SK-N-SH (cell line): Measurements from ENCODE around the gene MINDY3. TPM values are rescaled to one million over a fixed set of nuclear protein-coding genes. Genes with fewer than 3 reads are reported as not detected.

Experiments
- CTCF ChIA-PET: fragments of 300-600, 350-600 bp; formaldehyde crosslinking; extraction: SDS; loops from one replicate; lab custom pipeline; 2021; lab: Yijun Ruan, JAX
- POLR2A ChIA-PET: fragments of 350-600 bp; sonication (Branson Sonifier 250); formaldehyde crosslinking; extraction: SDS; loops from one replicate; lab custom pipeline; 2020; ENCODE audit warnings: antibody characterized with exemption, inconsistent platforms; lab: Yijun Ruan, JAX
- DNase-seq: peaks from one replicate; pipeline ENCODE4 v3.0.0; 2012
- H2AFZ ChIP-seq: fragments of 200-600 bp; sonication (generic); 2 replicates; pipeline ENCODE4 v1.8.1; 2016; ENCODE audit warnings: antibody characterized with exemption, mild to moderate bottlenecking, low read depth
- H3F3A ChIP-seq: fragments of 200-600 bp; sonication (generic); replicated peaks from 2 replicates; pipeline ENCODE3; 2016; ENCODE audit warnings: antibody characterized with exemption, mild to moderate bottlenecking; ENCODE audit not compliant: insufficient read depth
- H3K27ac ChIP-seq, 2 experiments: fragments of 200-500 bp in 1 of 2; fragments of 200-600 bp in 1 of 2; sonication (Bioruptor generic) in 1 of 2; sonication (generic), shearing (Covaris generic) in 1 of 2; 2 replicates each; pipeline versions ENCODE4 v1.5.1 to v1.6.1; 2014 to 2016; ENCODE audit warnings: low read depth in 2 of 2, inconsistent platforms in 1 of 2, low read length in 1 of 2, mild to moderate bottlenecking in 1 of 2, mixed read lengths in 1 of 2
- H3K27me3 ChIP-seq: fragments of 200-600 bp; sonication (generic), shearing (Covaris generic); 2 replicates; pipeline ENCODE4 v1.6.1; 2016; ENCODE audit warnings: mixed run types; ENCODE audit not compliant: insufficient read depth
- H3K36me3 ChIP-seq, 2 experiments: fragments of 200-500 bp in 1 of 2; fragments of 200-600 bp in 1 of 2; sonication (Bioruptor generic) in 1 of 2; sonication (generic) in 1 of 2; replicated peaks in 1 of 2; 2 replicates each; pipeline versions ENCODE3 to v1.5.1; 2014 to 2016; ENCODE audit warnings: low read length in 1 of 2, mild to moderate bottlenecking in 1 of 2; ENCODE audit not compliant: insufficient read depth in 2 of 2, control insufficient read depth in 1 of 2
- H3K4me1 ChIP-seq, 2 experiments: fragments of 200-500 bp in 1 of 2; fragments of 200-600 bp in 1 of 2; sonication (Bioruptor generic) in 1 of 2; sonication (generic), shearing (Covaris generic) in 1 of 2; 2 replicates each; pipeline versions ENCODE4 v1.5.1 to v1.6.1; 2014 to 2016; ENCODE audit warnings: low read depth in 1 of 2, low read length in 1 of 2, mixed run types in 1 of 2; ENCODE audit not compliant: insufficient read depth in 2 of 2, control insufficient read depth in 1 of 2
- H3K4me2 ChIP-seq: fragments of 200-600 bp; sonication (generic), shearing (Covaris generic); 2 replicates; pipeline ENCODE4 v1.6.1; 2017; ENCODE audit warnings: mixed run types
- H3K4me3 ChIP-seq, 2 experiments: fragments of 200-500 bp in 1 of 2; fragments of 200-600 bp in 1 of 2; sonication (Bioruptor generic) in 1 of 2; sonication (generic), shearing (Covaris generic) in 1 of 2; 2 replicates each; pipeline versions ENCODE4 v1.5.1 to v1.8.1; 2014 to 2016; ENCODE audit warnings: low read depth in 2 of 2, inconsistent platforms in 1 of 2, low read length in 1 of 2, mild to moderate bottlenecking in 1 of 2, mixed read lengths in 1 of 2, moderate library complexity in 1 of 2
- H3K79me2 ChIP-seq: fragments of 200-600 bp; sonication (generic); 2 replicates; pipeline ENCODE4 v1.8.1; 2017; ENCODE audit warnings: mild to moderate bottlenecking; ENCODE audit not compliant: insufficient read depth
- H3K9ac ChIP-seq: fragments of 200-600 bp; sonication (generic); 2 replicates; pipeline ENCODE4 v1.6.1; 2017; ENCODE audit warnings: mixed run types
- H3K9me2 ChIP-seq: fragments of 200-600 bp; sonication (generic); 2 replicates; pipeline ENCODE4 v1.6.1; 2017; ENCODE audit warnings: mixed run types
- H3K9me3 ChIP-seq: fragments of 200-600 bp; sonication (generic); 2 replicates; pipeline ENCODE4 v1.6.1; 2017; ENCODE audit warnings: mixed run types, mild to moderate bottlenecking, moderate library complexity
- H4K20me1 ChIP-seq: fragments of 200-600 bp; sonication (generic); 2 replicates; pipeline ENCODE4 v1.6.1; 2017; ENCODE audit warnings: mild to moderate bottlenecking, mixed run types; ENCODE audit not compliant: insufficient read depth
- CHD2 ChIP-seq: fragments of 150-350 bp; IDR thresholded peaks from 2 replicates; pipeline ENCODE4 v1.6.1; 2018; ENCODE audit warnings: low read length; ENCODE audit not compliant: partially characterized antibody
- EP300 ChIP-seq, 2 experiments: IDR thresholded peaks; 2 replicates each; pipeline versions ENCODE4 v1.4.0 to v1.6.1; 2012; ENCODE audit warnings: borderline replicate concordance in 1 of 2, low read depth in 1 of 2, low read length in 1 of 2
- FOXM1 ChIP-seq: IDR thresholded peaks from 2 replicates; pipeline ENCODE4 v1.4.0; 2012; ENCODE audit warnings: low read depth, mild to moderate bottlenecking
- GATA2 ChIP-seq: sonication (generic); formaldehyde crosslinking; IDR thresholded peaks from 2 replicates; pipeline ENCODE4 v1.5.0; 2020; ENCODE audit warnings: mild to moderate bottlenecking, missing genetic modification reagents
- IRF3 ChIP-seq: fragments of 150-350 bp; IDR thresholded peaks from 2 replicates; pipeline ENCODE4 v1.6.1; 2016; ENCODE audit warnings: mild to moderate bottlenecking, low read depth, low read length
- JUND ChIP-seq: IDR thresholded peaks from 2 replicates; pipeline ENCODE4 v1.4.0; 2012
- NFIC ChIP-seq: IDR thresholded peaks from 2 replicates; pipeline ENCODE4 v1.4.0; 2012; ENCODE audit warnings: borderline replicate concordance
- PBX3 ChIP-seq: IDR thresholded peaks from 2 replicates; pipeline ENCODE4; 2012
- POLR2AphosphoS5 ChIP-seq: IDR thresholded peaks from 2 replicates; pipeline ENCODE4 v1.6.1; 2012; ENCODE audit warnings: low read depth, low read length
- RAD21 ChIP-seq: IDR thresholded peaks from 2 replicates; pipeline ENCODE4 v1.6.1; 2012; ENCODE audit warnings: mild to moderate bottlenecking, low read length
- RCOR1 ChIP-seq: fragments of 150-350 bp; IDR thresholded peaks from 2 replicates; pipeline ENCODE4 v1.6.1; 2017; ENCODE audit warnings: antibody characterized with exemption, low read length
- RXRA ChIP-seq: IDR thresholded peaks from 2 replicates; pipeline ENCODE4 v1.4.0; 2012; ENCODE audit warnings: low read depth, mild to moderate bottlenecking, borderline replicate concordance
- SIN3A ChIP-seq: IDR thresholded peaks from 2 replicates; pipeline ENCODE4 v1.6.1; 2012; ENCODE audit warnings: low read depth, mild to moderate bottlenecking, low read length, moderate library complexity, borderline replicate concordance
- SMC3 ChIP-seq: IDR thresholded peaks from 2 replicates; pipeline ENCODE4 v1.6.1; 2012; ENCODE audit warnings: low read depth, low read length, improper control_type of control experiment
- TAF1 ChIP-seq: IDR thresholded peaks from 2 replicates; pipeline ENCODE4 v1.6.1; 2012; ENCODE audit warnings: low read depth, mild to moderate bottlenecking, low read length, moderate library complexity, borderline replicate concordance
- TCF12 ChIP-seq: IDR thresholded peaks from 2 replicates; pipeline ENCODE4 v1.4.0; 2012
- TEAD4 ChIP-seq: IDR thresholded peaks from 2 replicates; pipeline ENCODE4 v1.4.0; 2012; ENCODE audit warnings: mild to moderate bottlenecking, borderline replicate concordance; ENCODE audit not compliant: insufficient read depth
- WGBS: methylation state at CpG from one replicate; pipeline ENCODE4 v1.1.6; 2017; ENCODE audit warnings: low lambda C conversion rate; 5-methylcytosine and 5-hydroxymethylcytosine counted together
- polyA plus RNA-seq, 3 experiments: library from polyadenylated mRNA; depleted of rRNA; stranded (reverse); fragments of >200 nt; gene quantifications; 2 replicates each; pipeline ENCODE4 v1.2.3, GENCODE V29; 2012
- TF ChIP-seq, protein P1 (sequence below): IDR thresholded peaks from 2 replicates; pipeline ENCODE4 v1.4.0; 2012; ENCODE audit warnings: low read depth
- TF ChIP-seq, protein P2 (sequence below): fragments of 200-600 bp; sonication (generic); IDR thresholded peaks from 2 replicates; pipeline ENCODE4 v1.6.1; 2017; ENCODE audit warnings: antibody characterized with exemption, mild to moderate bottlenecking, moderate library complexity

Gene MINDY3
- polyA plus RNA-seq, 1 of the 3 experiments (the other 2 are of a cell fraction): 9.5 TPM

GRCh38 chr10:15742836-15743235, 117.5 kb downstream of the MINDY3 start:
- CTCF ChIA-PET: interaction anchor here (1.3 to 1.4 kb wide), 2 partner anchors 17 to 30 kb away, joined by 3 to 5 read pairs; no protein-coding TSS in a partner anchor
- H3K36me3 ChIP-seq: no peaks in the 10 kb centered on the region
- 50% methylated on average over 3 of the region's 3 CpGs for WGBS
- DNase-seq: no peak
- no peak overlapping the region for H2AFZ ChIP-seq
- no peak overlapping the region for H3K27ac ChIP-seq
- H3K9ac ChIP-seq: no peak overlapping the region
- POLR2A ChIA-PET: no interaction called here
- no peaks in the 10 kb centered on the region for H3K9me3 ChIP-seq
- H3K79me2 ChIP-seq: no peaks in the 10 kb centered on the region
- TF ChIP-seq TAF1 (no peak), RCOR1 (no peak), EP300 (IDR thresholded peaks at IDR 0.05; ENCODE audit: borderline replicate concordance in 1 of 2, low read depth in 1 of 2, low read length in 1 of 2) (no peak), JUND (no peak), RAD21 (no peak), NFIC (no peak), TEAD4 (no peak), FOXM1 (no peak), POLR2AphosphoS5 (no peak), SMC3 (no peak)
- TF ChIP-seq, all 33 proteins: peak for 0
- H3K4me2 ChIP-seq: no peak overlapping the region
- H3K9me2 ChIP-seq: no peaks in the 10 kb centered on the region
- no peaks in the 10 kb centered on the region for H3F3A ChIP-seq
- H3K4me1 ChIP-seq: no peaks in the 10 kb centered on the region
- H3K4me3 ChIP-seq: no peak overlapping the region
- no peaks in the 10 kb centered on the region for H4K20me1 ChIP-seq
- no peaks in the 10 kb centered on the region for H3K27me3 ChIP-seq

- no peak overlapping the region for H2AFZ ChIP-seq
- no peaks in the 10 kb centered on the region for H3K79me2 ChIP-seq
- H3K36me3 ChIP-seq: no peaks in the 10 kb centered on the region
- CTCF ChIA-PET: interaction anchor here (1.3 to 1.4 kb wide), 2 partner anchors 16 to 30 kb away, joined by 3 to 5 read pairs; no protein-coding TSS in a partner anchor
- no peak overlapping the region for H3K27ac ChIP-seq
- no peak overlapping the region for H3K4me3 ChIP-seq
- H3F3A ChIP-seq: no peaks in the 10 kb centered on the region
- no peak for DNase-seq
- H3K9me2 ChIP-seq: no peaks in the 10 kb centered on the region
- 6% methylated on average over 5 of the region's 5 CpGs for WGBS
- no peaks in the 10 kb centered on the region for H3K27me3 ChIP-seq
- no peaks in the 10 kb centered on the region for H3K4me1 ChIP-seq
- no peak overlapping the region for H3K9ac ChIP-seq
- TF ChIP-seq PBX3 (no peak), CHD2 (no peak), IRF3 (no peak), TCF12 (no peak), GATA2 (CRISPR knock-in tag) (no peak), RXRA (no peak), FOXM1 (no peak), JUND (no peak), SIN3A (no peak), NFIC (no peak)
- TF ChIP-seq, protein P1, sequence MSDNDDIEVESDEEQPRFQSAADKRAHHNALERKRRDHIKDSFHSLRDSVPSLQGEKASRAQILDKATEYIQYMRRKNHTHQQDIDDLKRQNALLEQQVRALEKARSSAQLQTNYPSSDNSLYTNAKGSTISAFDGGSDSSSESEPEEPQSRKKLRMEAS: no peak
- TF ChIP-seq, protein P2, sequence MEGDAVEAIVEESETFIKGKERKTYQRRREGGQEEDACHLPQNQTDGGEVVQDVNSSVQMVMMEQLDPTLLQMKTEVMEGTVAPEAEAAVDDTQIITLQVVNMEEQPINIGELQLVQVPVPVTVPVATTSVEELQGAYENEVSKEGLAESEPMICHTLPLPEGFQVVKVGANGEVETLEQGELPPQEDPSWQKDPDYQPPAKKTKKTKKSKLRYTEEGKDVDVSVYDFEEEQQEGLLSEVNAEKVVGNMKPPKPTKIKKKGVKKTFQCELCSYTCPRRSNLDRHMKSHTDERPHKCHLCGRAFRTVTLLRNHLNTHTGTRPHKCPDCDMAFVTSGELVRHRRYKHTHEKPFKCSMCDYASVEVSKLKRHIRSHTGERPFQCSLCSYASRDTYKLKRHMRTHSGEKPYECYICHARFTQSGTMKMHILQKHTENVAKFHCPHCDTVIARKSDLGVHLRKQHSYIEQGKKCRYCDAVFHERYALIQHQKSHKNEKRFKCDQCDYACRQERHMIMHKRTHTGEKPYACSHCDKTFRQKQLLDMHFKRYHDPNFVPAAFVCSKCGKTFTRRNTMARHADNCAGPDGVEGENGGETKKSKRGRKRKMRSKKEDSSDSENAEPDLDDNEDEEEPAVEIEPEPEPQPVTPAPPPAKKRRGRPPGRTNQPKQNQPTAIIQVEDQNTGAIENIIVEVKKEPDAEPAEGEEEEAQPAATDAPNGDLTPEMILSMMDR: no peak
- TF ChIP-seq, all 33 proteins: peak for 0
- Histone ChIP-seq H4K20me1 (no peaks in the 10 kb centered on the region), H3K9me3 (no peaks in the 10 kb centered on the region), H3K4me2 (no peak overlapping the region)
- POLR2A ChIA-PET: no interaction called here
Measured at GRCh38 chr10:15742102-15742501, 118.2 kb downstream of the MINDY3 start.
